Neural cell (in vitro differentiated cells): ENCODE results near the gene PTRH1. TPM values are rescaled to one million over a fixed set of nuclear protein-coding genes. Genes with fewer than 3 reads are reported as not detected.

Experiments
- H2AFZ ChIP-seq: fragments of 200-600, 300-800 bp; sonication (generic), shearing (Covaris generic); 2 replicates; pipeline ENCODE4 v1.6.0; 2014; ENCODE audit warnings: low read depth, mild to moderate bottlenecking, antibody characterized with exemption, low read length, moderate library complexity
- H3F3A ChIP-seq: fragments of 200-600 bp; shearing (Covaris generic); 2 replicates; pipeline ENCODE4 v1.6.1; 2016; ENCODE audit warnings: mild to moderate bottlenecking, moderate library complexity, mixed read lengths, antibody characterized with exemption, low read length; ENCODE audit not compliant: insufficient read depth, poor library complexity, severe bottlenecking
- H3K27ac ChIP-seq: fragments of 200-600, 300-800 bp; sonication (generic), shearing (Covaris generic); 2 replicates; pipeline ENCODE4 v1.5.1; 2014; ENCODE audit warnings: mild to moderate bottlenecking, low read length, moderate library complexity
- H3K27me3 ChIP-seq: fragments of 300-800, 200-600 bp; sonication (generic), shearing (Covaris generic); 2 replicates; pipeline ENCODE4 v1.6.0; 2014; ENCODE audit warnings: mild to moderate bottlenecking, low read depth, low read length, moderate library complexity; ENCODE audit not compliant: insufficient read depth
- H3K36me3 ChIP-seq: fragments of 300-800, 200-600 bp; sonication (generic), shearing (Covaris generic); 2 replicates; pipeline ENCODE4 v1.5.1; 2014; ENCODE audit warnings: mild to moderate bottlenecking, antibody characterized with exemption, low read length, moderate library complexity; ENCODE audit not compliant: insufficient read depth
- H3K4me2 ChIP-seq: fragments of 300-800, 200-600 bp; sonication (generic), shearing (Covaris generic); 2 replicates; pipeline ENCODE4 v1.6.0; 2014; ENCODE audit warnings: mild to moderate bottlenecking, low read length
- H3K4me3 ChIP-seq: fragments of 300-800, 200-600 bp; sonication (generic), shearing (Covaris generic); 2 replicates; pipeline ENCODE4 v1.5.1; 2014; ENCODE audit warnings: mild to moderate bottlenecking, low read length, moderate library complexity
- H3K79me2 ChIP-seq: fragments of 200-600 bp; shearing (Covaris generic); replicated peaks from 2 replicates; pipeline ENCODE4 v1.6.0; 2014; ENCODE audit warnings: mild to moderate bottlenecking, low read length, moderate library complexity; ENCODE audit not compliant: insufficient read depth
- H3K9ac ChIP-seq: fragments of 300-800, 200-600 bp; sonication (generic), shearing (Covaris generic); 2 replicates; pipeline ENCODE4 v1.6.1; 2016; ENCODE audit warnings: mild to moderate bottlenecking, low read length, mixed read lengths
- H3K9me2 ChIP-seq: fragments of 200-600 bp; shearing (Covaris generic); 2 replicates; pipeline ENCODE4 v1.6.1; 2016; ENCODE audit warnings: mild to moderate bottlenecking, low read length, mixed read lengths; ENCODE audit not compliant: insufficient read depth
- H3K9me3 ChIP-seq: fragments of 200-600, 300-800 bp; sonication (generic), shearing (Covaris generic); 2 replicates; pipeline ENCODE4 v1.6.1; 2016; ENCODE audit warnings: mild to moderate bottlenecking, mixed run types, low read length, moderate library complexity, mixed read lengths
- H4K20me1 ChIP-seq: fragments of 200-600 bp; shearing (Covaris generic); 2 replicates; pipeline ENCODE4 v1.6.1; 2016; ENCODE audit warnings: mild to moderate bottlenecking, mixed run types; ENCODE audit not compliant: insufficient read depth
- EP300 ChIP-seq: fragments of 450-650 bp; conservative IDR thresholded peaks from 2 replicates; pipeline ENCODE4 v1.6.1; 2014; ENCODE audit warnings: antibody characterized with exemption, mild to moderate bottlenecking, moderate library complexity; ENCODE audit not compliant: poor library complexity, severe bottlenecking
- EZH2 ChIP-seq: fragments of 200-600, 300-800 bp; shearing (Covaris generic), sonication (generic); IDR thresholded peaks from 2 replicates; pipeline ENCODE4 v1.6.1; 2014; ENCODE audit warnings: antibody characterized with exemption, low read length, borderline replicate concordance, mild to moderate bottlenecking; ENCODE audit not compliant: insufficient read depth, poor library complexity, severe bottlenecking
- MXI1 ChIP-seq: fragments of 450-650 bp; conservative IDR thresholded peaks from 2 replicates; pipeline ENCODE4 v1.6.1; 2014; ENCODE audit warnings: antibody characterized with exemption, mild to moderate bottlenecking; ENCODE audit not compliant: poor library complexity, severe bottlenecking
- POLR2AphosphoS5 ChIP-seq: IDR thresholded peaks from 2 replicates; pipeline ENCODE4 v1.6.1; 2012
- RAD21 ChIP-seq: fragments of 450-650 bp; conservative IDR thresholded peaks from 2 replicates; pipeline ENCODE4 v1.6.1; 2014; ENCODE audit warnings: antibody characterized with exemption, mild to moderate bottlenecking, moderate library complexity
- SMC3 ChIP-seq: fragments of 450-650 bp; conservative IDR thresholded peaks from 2 replicates; pipeline ENCODE4 v1.6.1; 2014; ENCODE audit warnings: antibody characterized with exemption, mild to moderate bottlenecking, moderate library complexity; ENCODE audit not compliant: poor library complexity
- TAF1 ChIP-seq: IDR thresholded peaks from 2 replicates; pipeline ENCODE4 v1.6.1; 2012; ENCODE audit warnings: low read depth
- polyA plus RNA-seq: library from polyadenylated mRNA; depleted of rRNA; stranded (reverse); fragments of >200 nt; gene quantifications from 2 replicates; pipeline ENCODE4 v1.2.3, GENCODE V29; 2014
- TF ChIP-seq, protein P1 (sequence below): fragments of 450-650 bp; IDR thresholded peaks from 2 replicates; pipeline ENCODE4 v1.5.1; 2014; ENCODE audit warnings: antibody characterized with exemption, mild to moderate bottlenecking, moderate library complexity; ENCODE audit not compliant: poor library complexity, severe bottlenecking
- TF ChIP-seq, protein P2 (sequence below): IDR thresholded peaks from 2 replicates; pipeline ENCODE4 v1.6.1; 2012; ENCODE audit warnings: borderline replicate concordance

PTRH1 gene
- polyA plus RNA-seq, 1 donor from 2014 or later: 20.0 TPM

DNA sequence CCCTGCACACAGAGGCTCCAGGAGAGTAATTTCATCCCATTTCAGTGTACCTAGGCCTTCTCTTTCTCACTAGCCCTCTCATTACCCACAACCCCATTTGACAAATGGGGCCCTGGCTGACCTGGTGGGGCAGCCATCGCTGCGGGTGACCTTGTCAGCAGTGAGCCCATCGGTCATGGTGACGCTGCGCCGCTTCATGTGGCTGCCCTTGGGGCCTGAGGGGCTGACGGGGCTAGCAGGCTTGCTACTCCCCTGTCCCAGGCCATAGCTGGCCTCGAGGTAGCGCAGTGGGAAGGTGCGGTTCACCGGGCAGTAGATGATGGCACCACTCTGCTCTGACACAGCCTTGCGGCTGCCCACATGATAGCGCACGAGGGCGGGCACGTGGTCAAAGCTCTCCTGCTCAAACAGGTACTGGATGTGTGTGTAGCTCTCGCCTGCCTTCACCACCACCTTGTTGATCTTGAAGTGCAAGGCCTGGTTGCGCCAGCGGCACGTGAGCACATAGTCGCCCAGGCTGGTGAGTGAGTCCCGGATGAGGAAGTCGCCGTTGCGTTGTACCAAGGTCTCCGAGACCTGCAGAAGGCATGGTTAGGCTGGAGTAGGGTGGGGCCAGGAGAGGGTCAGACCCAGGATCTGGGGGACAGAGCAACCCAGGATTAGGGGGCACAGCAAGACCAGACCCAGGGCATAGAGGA is 33.8 kb upstream of the PTRH1 start:
- H3K27ac ChIP-seq: no peak overlapping the region
- no peak overlapping the region for H2AFZ ChIP-seq
- H3K4me2 ChIP-seq: no peak overlapping the region
- no peaks in the 10 kb centered on the region for H4K20me1 ChIP-seq
- no peaks in the 10 kb centered on the region for H3F3A ChIP-seq
- H3K9me3 ChIP-seq: no peaks in the 10 kb centered on the region
- no peak overlapping the region for H3K4me3 ChIP-seq
- H3K27me3 ChIP-seq: no peaks in the 10 kb centered on the region
- no peaks in the 10 kb centered on the region for H3K9me2 ChIP-seq
- no peaks in the 10 kb centered on the region for H3K36me3 ChIP-seq
- H3K79me2 ChIP-seq: peaks cover 19% of the 10 kb centered on the region
- TF ChIP-seq, protein P1, sequence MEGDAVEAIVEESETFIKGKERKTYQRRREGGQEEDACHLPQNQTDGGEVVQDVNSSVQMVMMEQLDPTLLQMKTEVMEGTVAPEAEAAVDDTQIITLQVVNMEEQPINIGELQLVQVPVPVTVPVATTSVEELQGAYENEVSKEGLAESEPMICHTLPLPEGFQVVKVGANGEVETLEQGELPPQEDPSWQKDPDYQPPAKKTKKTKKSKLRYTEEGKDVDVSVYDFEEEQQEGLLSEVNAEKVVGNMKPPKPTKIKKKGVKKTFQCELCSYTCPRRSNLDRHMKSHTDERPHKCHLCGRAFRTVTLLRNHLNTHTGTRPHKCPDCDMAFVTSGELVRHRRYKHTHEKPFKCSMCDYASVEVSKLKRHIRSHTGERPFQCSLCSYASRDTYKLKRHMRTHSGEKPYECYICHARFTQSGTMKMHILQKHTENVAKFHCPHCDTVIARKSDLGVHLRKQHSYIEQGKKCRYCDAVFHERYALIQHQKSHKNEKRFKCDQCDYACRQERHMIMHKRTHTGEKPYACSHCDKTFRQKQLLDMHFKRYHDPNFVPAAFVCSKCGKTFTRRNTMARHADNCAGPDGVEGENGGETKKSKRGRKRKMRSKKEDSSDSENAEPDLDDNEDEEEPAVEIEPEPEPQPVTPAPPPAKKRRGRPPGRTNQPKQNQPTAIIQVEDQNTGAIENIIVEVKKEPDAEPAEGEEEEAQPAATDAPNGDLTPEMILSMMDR: no peak
- TF ChIP-seq RAD21: no peak
- H3K9ac ChIP-seq: no peak overlapping the region

DNA sequence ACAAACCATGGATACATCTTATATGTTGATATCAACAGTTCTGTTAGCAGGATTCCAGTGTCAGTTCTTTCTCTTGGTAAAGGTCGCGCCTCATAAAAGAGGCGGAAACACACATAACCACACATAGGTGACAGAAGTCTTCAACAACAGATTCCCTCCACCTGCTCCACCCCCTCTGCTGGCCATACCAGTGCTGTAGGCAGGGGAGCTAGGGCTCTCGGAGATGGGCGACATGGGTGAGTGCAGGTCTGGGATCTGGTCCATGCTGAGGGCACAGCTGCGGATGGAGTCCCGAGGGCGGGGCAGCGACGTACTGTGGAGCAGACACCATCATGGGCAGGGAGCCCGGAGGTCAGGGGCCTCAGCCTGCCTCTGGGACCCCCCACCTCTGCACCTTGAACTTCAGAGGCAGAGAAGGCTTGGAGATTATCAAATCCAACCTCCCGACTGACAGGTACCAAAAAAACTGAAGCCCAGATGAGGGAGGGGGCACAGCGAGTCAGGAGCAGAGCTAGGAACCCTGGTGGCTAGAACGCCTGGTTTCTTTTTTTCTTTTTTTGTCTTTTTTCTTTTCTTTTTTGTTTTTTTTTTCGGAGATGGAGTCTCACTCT is 31.6 kb upstream of the PTRH1 start:
- Histone ChIP-seq H3K27me3 (no peaks in the 10 kb centered on the region), H3K27ac (no peak overlapping the region), H3K9ac (no peak overlapping the region), H3K4me3 (no peak overlapping the region), H3K36me3 (no peaks in the 10 kb centered on the region), H3K4me2 (no peak overlapping the region), H2AFZ (no peak overlapping the region), H3F3A (no peaks in the 10 kb centered on the region), H4K20me1 (no peaks in the 10 kb centered on the region), H3K9me3 (no peaks in the 10 kb centered on the region), H3K9me2 (no peaks in the 10 kb centered on the region), H3K79me2 (peaks cover under 1% of the 10 kb centered on the region)
- TF ChIP-seq TAF1 (no peak), MXI1 (no peak), RAD21 (no peak), SMC3 (no peak), EZH2 (no peak), EP300 (no peak), POLR2AphosphoS5 (no peak)
- TF ChIP-seq, protein P1: no peak
- TF ChIP-seq, protein P2, sequence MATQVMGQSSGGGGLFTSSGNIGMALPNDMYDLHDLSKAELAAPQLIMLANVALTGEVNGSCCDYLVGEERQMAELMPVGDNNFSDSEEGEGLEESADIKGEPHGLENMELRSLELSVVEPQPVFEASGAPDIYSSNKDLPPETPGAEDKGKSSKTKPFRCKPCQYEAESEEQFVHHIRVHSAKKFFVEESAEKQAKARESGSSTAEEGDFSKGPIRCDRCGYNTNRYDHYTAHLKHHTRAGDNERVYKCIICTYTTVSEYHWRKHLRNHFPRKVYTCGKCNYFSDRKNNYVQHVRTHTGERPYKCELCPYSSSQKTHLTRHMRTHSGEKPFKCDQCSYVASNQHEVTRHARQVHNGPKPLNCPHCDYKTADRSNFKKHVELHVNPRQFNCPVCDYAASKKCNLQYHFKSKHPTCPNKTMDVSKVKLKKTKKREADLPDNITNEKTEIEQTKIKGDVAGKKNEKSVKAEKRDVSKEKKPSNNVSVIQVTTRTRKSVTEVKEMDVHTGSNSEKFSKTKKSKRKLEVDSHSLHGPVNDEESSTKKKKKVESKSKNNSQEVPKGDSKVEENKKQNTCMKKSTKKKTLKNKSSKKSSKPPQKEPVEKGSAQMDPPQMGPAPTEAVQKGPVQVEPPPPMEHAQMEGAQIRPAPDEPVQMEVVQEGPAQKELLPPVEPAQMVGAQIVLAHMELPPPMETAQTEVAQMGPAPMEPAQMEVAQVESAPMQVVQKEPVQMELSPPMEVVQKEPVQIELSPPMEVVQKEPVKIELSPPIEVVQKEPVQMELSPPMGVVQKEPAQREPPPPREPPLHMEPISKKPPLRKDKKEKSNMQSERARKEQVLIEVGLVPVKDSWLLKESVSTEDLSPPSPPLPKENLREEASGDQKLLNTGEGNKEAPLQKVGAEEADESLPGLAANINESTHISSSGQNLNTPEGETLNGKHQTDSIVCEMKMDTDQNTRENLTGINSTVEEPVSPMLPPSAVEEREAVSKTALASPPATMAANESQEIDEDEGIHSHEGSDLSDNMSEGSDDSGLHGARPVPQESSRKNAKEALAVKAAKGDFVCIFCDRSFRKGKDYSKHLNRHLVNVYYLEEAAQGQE: no peak
